ENCODE results near the gene ZSCAN16. TPM values are rescaled to one million over a fixed set of nuclear protein-coding genes. Genes with fewer than 3 reads are reported as not detected.
"Not testable (repeated sequence)": the region's sequence is repeated elsewhere in the genome, so short reads cannot be mapped to it uniquely, and the experiment has no call there.

ZSCAN16 gene
- 2.4 TPM for total RNA-seq (ENCODE audit: insufficient read depth, low replicate concordance)

DNA sequence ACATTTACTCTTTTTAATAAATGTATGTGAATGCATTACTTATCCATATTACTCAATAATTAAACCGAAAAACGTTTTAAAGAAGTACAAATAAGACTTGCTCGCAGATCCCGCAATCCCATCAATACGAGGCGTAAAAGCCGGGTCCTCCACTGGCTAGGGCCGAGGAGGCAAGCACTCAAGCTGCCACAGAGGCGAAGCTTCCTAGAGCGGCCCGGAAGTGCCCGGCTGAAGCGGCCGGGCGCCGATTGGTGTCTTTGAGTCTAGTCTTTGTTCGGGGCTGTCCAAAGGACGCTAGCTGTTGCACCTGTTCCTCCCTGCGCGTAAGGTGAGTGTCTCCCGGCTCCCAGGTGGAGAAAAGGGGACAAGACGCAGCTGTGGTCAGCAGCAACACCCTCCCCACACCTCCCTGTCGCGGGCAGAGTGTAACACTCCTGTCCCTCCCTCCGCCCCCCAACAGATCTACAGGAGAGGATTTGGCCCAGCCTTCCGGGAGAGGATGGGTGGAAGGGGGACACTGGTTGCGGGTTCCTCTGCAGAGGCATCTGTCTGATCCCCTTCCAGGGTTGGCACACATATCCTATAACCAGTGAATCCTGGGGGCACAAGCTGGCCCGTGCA, at the start of gene ZSCAN16:
ZSCAN16 (plus strand) TSS at position 260 of the 621 bp plus-strand sequence. CDS start 835 bp downstream, outside the sequence.
- DNase-seq (ENCODE audit: low spot score), result peak; percentile 78

DNA sequence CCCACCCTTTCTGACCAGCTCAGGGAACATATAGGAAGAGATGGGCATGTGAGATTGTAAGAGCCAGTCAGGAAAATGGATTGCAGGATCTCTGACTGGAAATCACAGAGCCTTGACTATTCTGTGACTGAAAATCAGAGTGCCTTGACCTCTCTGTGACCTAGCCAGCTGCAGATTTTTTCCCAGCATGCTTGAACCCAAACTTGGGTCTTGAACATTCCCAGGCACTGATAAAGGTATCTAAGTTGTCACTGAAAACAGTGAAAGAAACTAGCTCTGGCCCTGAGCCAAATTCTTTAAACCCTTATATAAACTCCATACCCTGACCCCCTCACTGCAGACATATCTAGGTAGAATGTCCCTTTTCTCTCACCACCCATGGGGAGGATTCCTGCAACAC, 46.4 kb upstream of the ZSCAN16 start:
- no peak for DNase-seq (ENCODE audit: low spot score)

DNA sequence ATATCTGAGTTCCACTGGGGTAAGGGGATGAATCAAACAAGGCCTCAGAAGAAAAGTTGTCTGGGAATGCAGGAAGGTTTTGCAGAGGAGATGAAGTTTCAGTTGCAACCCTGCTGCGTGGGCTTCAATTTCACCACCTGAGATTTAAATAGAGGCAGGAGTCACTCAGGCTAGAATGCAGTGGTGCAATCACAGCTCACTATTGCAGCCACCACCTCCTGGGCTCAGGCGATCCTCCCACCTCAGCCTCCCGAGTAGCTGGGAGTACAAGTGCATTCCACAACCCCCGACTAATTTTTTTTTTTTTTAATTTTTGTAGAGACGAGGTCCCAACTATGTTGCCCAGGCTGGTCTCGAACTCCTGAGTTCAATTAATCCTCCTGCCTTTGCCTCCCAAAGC, 45.6 kb upstream of the ZSCAN16 start:
- DNase-seq (ENCODE audit: low spot score), result no peak

DNA sequence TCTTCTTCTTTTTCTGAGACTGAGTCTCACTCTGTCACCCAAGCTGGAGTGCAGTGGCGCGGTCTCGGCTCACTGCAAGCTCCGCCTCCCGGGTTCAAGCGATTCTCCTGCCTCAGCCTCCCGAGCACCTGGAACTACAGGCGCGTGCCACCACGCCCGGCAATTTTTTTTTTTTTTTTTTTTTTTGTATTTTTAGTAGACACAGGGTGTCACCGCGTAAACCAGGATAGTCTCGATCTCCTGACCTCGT, 44.1 kb upstream of the ZSCAN16 start, which contains the start of gene ZNF165:
ZNF165 (plus strand) TSS at position 188 of the 250 bp plus-strand sequence. CDS start 4,913 bp downstream, outside the sequence.
- DNase-seq (ENCODE audit: low spot score), result not testable (repeated sequence)

DNA sequence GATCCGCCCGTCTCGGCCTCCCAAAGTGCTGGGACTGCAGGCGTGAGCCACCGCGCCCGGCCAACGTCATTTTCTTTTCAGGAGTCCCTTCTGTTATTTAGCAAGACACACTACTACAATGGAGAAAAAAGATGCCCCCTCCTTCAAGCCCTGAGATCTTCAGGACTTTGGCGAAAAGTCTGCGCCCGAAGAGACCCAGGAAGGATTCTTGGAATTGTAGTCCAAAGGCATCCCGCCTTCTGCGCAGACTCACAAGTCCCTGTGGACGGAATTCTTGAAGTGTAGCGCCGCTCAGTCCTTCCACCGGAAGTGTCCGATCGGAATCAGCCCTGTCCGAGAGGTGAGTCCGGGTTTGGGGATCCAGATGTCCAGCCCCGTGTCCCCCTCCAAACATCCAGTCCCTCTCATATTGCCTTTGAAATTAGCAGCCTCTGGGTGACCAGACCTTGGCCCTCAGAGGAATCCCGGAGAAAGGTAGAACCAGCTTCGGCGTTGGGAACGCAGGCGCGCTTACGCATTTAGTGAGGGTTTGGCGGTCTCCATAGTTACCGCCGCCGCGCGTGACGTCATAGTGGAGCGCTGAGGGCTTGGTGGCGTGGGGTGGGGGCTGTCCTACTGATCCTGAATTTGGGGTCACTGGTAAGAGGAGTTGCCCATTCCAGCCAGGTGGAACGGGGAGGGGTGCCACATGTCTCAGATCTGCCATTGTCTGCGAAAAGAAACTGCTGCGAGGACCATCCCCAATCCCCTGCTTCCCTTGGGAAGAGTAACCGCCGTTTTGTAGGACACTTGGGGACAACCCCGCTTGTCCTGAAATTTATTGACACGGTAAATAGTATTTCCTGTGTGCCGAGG, 43.6 kb upstream of the ZSCAN16 start:
- peak; percentile 98 for DNase-seq (ENCODE audit: low spot score)

DNA sequence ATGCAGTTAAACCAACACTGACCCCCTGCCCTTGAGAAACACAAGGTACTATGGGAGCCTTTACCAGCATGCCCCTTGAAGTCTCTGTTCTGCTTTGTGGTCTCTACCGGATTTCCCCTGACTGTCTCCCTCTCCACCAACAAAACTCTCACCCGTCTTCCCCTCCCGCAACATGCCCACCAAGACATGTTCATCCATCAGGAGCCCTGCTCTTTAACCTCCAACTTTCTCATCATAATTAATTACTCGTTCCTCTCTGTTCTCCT, 43.0 kb upstream of the ZSCAN16 start:
- no peak for DNase-seq (ENCODE audit: low spot score)

DNA sequence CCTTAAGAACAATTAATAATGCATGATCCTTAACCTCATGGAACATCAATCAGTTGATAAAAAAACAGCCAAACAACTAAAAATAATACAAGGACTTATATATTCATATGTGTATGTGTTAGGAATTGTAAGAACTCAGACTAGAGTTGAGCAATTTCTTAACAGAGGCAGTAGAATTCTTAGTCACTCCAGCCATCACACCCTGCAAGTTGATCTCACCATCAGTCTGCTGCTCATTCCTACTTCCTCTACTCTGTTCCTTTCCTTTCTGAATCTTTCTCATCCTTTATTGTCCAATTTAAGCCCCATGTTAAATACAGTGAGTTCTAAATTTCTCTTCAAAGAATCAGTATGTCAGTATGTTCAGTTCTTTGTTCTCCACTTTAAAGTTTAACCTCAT, 41.5 kb upstream of the ZSCAN16 start:
- no peak for DNase-seq (ENCODE audit: low spot score)

DNA sequence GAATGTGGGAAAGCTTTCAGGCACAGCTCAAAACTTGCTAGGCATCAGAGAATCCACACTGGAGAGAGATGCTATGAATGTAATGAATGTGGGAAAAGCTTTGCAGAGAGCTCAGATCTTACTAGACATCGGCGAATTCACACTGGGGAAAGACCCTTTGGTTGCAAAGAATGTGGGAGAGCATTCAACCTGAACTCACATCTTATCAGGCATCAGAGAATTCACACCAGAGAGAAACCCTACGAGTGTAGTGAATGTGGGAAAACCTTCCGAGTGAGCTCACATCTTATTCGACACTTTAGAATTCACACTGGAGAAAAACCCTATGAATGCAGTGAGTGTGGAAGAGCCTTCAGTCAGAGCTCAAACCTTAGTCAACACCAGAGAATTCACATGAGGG, 35.4 kb upstream of the ZSCAN16 start:
- no peak for DNase-seq (ENCODE audit: low spot score)

DNA sequence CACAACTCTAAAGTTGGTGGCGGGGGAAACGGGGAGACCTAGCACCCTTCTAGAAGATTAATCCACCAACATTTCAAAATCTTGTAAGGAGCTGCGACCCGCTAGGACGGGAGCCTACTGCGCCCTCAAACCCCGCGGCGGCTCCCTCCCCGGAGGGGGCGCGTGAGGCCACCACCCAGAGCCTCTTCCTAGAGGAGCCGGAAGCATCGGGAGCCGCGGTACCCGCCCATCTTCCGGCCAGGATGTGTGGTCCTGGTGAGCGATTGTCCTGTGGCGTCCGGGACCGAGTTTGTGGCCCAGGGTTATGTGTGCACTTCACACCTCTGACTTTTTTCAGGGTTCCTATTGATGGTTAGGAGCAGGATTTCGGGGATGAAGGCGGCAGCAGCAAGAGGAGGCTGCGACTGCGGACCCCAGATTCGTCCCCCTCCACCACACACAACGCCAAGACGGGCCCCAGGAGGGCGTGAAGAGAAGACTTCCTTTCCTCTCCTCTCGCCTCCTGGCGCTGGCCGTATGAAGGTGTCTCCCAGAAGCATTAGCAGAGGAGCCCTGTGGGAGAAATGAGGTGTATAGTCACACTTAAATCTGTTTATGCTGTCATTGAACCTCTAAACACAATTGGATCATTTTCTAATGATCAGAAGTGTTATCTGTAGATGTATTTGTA, 33.4 kb upstream of the ZSCAN16 start:
- peak; percentile 41 for DNase-seq (ENCODE audit: low spot score)

DNA sequence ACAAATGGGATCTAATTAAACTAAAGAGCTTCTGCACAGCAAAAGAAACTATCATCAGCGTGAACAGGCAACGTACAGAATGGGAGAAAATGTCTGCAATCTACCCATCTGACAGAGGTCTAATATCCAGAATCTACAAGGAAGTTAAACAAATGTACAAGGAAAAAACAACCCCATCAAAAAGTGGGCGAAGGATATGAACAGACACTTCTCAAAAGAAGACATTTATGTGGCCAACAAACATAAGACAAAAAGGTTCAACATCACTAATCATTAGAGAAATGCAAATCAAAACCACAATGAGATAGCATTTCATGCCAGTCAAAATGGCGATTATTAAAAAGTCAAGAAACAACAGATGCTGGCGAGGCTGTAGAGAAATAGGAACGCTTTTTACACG, 22.2 kb upstream of the ZSCAN16 start:
- not testable (repeated sequence) for DNase-seq (ENCODE audit: low spot score)

DNA sequence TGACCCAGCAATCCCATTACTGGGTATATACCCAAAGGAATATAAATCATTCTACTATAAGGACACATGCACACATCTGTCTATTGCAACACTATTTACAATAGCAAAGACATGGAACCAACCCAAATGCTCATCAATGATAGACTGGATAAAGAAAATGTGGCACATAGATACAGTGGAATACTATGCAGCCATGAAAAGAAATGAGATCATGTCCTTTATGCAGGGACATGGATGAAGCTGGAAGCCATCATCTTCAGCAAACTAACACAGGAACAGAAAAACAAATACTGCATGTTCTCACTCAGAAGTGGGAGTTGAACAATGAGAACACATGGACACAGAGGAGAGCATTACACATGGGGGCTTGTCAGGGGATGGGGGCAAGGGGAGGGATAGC, 21.7 kb upstream of the ZSCAN16 start:
- not testable (repeated sequence) for DNase-seq (ENCODE audit: low spot score)

DNA sequence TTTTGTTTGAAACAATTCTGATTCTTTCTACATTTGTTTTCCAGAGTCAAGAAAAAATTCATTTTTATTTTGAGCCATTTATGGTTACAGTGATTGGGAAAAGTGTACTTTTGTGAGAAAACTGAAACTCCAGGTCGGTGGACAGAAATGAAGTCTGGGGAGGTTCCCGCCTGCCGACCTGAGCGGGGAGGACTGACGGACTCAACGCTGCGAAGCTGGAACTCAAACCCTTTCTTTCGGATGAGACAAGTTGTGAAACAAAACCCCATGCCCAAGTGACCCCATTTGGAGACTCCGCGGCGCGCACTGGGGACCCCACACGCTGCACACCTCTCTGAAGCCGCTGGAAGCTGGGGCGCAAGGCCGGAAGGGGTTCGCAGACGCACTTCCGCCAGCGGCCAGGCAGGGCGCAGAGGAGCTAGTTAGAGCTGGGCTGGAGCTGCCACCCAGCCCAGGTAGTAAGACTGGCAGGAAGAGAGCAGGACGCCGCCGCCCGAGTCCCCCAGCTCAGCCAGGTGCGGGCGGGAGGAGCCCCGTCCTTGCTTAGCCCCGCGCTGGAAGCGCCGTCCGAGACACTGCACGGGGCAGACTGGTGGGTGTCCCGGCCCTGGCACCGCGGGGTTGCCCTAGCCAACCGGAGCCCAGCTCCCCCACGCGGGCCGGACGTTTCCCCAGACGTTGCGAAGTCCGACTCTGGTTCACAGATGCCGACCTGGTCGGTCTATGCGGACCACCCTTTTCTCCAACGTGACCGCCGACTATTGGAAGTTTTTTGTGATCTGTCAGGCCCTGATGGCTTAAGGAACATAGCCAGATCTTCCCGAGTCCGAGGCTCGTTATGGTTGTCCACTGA, 19.8 kb upstream of the ZSCAN16 start:
- peak; percentile 78 for DNase-seq (ENCODE audit: low spot score)

DNA sequence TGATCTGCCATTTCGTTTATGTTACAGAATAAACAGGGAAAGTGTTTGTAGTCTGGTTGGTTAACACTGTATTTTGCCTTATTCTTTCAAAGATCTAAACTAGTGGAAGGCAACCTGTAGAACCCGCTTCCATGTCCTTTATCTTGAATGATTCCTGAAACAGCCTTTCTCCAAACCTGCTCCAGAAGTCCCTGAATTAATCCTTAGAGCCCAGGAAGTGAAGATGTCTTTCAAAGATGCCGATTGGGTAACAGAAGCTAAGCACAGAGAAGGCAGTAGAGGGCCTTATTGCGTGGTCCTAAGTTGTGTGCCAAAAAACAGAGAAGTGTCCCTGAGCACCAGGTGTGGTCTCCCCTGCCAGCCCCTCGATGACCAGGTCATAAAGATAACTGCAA, 19.2 kb upstream of the ZSCAN16 start:
- DNase-seq (ENCODE audit: low spot score), result no peak

DNA sequence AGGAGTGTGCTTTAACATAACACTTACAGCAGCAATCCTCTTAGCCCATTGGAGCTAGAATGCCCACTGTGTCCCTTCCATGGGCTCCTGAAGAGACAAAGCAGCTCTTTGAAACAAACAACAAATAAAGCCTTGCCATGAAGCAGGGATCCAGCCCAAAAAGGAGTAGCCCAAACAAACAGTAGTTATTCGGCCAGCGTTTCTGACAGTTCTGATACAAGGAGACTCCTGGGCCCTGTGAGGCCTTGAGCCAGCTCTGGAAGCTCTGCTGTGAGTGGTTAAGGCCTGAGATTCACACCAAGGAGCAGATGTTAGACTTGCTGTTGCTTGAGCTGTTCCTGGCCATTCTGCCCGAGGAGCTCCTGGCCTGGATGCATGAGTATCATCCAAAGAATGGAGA, 16.9 kb upstream of the ZSCAN16 start:
- DNase-seq (ENCODE audit: low spot score), result no peak

DNA sequence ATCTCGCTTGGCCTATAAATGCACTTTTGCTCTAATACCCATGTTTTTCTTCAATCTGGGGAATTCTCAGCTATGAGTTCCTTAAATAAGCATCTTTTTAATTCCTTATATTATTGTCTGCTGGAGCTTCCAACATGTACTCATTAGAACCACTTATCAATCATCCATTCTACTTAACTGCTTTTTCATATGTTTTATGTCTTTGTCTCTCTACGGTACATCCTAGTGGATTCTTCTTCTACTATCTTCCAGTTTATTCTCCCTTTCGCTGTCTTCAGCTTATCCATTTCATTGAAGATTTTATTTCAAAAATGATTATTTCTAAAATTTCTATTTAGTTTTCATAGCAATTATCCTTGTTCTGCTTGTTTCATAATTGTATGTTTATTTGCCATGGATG, 12.4 kb upstream of the ZSCAN16 start:
- no peak for DNase-seq (ENCODE audit: low spot score)

DNA sequence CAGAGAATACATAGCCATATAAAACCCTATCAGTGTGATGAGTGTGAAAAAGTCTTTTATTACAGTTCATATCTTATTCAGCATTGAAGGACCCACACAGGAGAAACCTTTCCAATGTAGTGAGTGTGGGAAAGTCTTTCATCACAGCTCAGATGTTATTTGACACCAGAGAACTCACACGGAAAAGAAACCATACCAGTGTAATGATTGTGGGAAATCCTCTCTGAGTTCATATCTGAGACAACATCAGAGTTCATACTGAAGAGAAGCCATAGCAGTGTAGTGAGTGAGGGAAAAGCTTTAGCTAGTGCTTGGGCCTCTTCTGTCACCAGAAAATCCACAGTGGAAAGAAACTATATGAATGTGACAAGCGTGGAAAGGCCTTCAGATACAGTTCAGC, 8.6 kb upstream of the ZSCAN16 start:
- no peak for DNase-seq (ENCODE audit: low spot score)

DNA sequence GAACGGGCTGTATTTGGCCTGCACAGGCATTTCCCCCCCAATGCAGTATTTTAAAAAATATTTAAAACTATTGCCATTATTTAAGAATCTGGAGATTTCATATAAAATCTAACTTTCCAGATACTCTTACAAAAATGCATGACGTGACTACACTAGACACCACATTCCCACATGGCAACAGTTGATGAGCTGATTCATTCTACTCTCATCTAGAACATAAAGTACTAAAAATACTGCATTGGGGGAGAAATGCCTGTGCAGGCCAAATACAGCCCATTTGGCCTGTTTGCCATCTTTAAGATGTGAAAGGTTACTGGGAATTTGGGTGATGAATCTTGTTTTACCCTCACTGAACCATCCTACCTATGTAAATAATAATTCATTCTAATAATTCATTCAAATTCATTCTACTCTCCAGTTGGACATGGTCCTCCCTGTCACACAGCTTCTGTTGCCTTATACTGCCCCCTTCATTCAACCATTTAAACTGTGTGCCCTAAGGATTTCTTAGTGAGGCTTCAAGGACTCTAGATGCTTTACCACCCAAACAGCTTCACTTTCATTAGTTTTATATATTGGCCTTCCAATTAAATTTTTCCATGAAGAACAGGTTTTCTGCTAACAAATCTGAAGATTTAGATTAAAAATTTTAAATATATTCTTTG, 6.9 kb upstream of the ZSCAN16 start:
- DNase-seq (ENCODE audit: low spot score), result no peak

DNA sequence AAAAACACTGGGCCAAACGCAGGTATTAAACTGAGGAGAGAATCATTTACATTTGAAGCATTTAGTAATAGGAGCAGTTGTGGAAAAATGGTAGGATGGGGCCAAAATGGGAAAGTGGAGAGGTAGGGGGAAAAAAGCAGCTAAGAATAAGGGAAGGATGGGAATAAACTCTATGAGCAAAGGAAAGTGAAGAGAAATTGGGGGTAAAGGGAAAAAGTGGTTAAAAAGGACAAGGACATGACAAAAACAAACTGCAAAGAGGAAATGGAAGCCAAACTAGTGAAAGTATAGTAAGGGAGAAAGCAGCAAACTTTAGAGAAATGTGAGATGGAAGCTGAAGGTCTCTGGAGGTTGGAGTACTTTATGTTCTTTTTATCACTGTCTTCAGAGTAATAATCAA, 6.2 kb upstream of the ZSCAN16 start:
- DNase-seq (ENCODE audit: low spot score), result no peak

DNA sequence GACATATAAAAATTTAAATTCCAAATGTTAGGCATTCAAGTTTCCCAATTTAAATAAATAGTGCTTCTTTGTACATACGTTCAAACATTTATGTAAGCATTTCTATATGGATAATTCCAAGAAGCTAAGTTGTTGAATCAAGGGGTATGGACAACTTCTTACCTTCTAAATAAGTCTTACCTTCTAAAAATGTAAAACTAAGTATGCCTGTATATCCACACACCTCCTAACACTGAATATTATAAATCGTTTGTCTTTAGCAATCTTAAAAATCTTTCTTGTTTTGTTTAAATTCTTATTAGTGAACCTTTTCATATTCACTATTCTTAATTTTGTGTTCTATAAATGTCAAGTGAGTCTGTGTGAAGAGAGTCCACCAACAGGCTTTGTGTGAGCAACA, 2.5 kb upstream of the ZSCAN16 start:
- no peak for DNase-seq (ENCODE audit: low spot score)

DNA sequence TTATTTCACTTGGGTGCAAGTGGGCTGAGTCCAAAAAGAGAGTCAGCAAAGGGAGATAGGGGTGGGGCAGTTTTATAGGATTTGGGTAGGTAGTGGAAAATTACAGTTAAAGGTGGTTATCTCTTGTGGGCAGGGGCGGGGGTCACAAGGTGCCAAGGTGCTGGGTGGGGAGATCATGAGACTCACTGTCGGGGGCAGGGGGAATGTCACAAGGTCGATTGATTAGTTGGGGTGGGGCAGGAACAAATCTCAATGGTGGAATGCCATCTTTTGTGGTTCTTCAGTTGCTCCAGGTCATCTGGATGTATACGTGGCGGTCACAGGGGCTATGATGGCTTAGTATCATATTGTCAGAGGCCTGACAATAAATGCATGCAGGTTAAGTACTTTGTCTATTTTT, 2.1 kb upstream of the ZSCAN16 start:
- DNase-seq (ENCODE audit: low spot score), result not testable (repeated sequence)

DNA sequence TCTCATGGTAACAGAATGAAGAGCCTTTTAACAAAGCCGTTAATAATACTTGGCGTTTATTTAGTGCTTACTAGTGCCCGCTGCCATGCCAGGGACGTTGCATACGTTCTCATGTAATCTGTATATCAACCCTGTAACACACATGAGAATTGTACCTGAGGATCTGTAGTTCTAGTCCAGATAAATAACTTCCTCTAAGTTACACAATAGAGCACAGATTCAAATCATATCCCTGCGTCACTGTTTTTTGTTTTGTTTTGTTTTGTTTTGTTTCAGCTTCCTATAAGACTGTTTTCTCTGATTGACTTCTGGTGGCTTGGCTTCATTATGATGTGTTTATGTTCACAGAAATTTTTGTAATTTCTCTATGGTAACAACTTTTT, 553 bp downstream of the ZSCAN16 start:
- no peak for DNase-seq (ENCODE audit: low spot score)

DNA sequence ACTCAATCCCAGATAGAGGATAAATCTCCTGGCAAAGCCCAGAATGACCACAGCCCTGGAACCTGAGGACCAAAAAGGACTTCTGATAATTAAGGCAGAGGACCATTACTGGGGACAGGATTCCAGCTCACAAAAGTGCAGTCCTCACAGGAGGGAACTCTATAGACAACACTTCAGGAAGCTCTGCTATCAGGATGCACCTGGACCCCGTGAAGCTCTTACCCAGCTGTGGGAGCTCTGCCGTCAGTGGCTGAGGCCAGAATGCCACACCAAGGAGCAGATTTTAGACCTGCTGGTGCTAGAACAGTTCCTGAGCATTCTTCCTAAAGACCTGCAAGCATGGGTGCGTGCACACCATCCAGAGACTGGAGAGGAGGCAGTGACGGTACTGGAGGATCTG, 992 bp downstream of the ZSCAN16 start:
- DNase-seq (ENCODE audit: low spot score), result no peak

Measured in umbilical cord (tissue), 2 donors.